AG08396 (cell line): Measurements from ENCODE around the gene MAPKAPK2.
A peak's percentile ranks its signal among the peaks of the same experiment; 100 is the strongest.

ENCODE experiments used
- DNase-seq: peaks from one replicate; pipeline ENCODE4 v3.0.0; 2012; ENCODE audit warnings: low spot score, mixed read lengths

Gene MAPKAPK2

DNA sequence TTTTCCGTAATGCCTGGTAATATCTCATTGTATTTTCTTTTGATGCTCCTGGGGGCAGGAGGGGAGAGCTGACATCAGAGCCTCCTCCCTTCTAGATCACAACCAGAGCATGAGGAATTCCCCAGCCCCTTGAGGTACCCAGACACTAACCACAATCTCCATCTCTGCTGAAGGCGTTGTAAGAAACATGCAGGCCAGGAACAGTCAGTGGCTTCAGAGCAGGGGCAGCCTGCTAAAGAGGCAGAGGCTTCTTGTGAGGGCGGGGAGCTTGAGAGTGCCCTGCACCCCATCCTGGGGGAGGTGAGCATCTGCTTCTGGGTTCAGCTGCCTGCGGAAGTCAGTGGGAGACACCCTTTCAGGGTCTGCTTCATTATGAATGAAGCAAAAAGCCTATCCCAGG is 19.0 kb downstream of the MAPKAPK2 start:
- DNase-seq: no peak

- DNase-seq: no peak
These were observed 19.5 kb downstream of the MAPKAPK2 start for GRCh38 chr1:206704226-206704625.

DNA sequence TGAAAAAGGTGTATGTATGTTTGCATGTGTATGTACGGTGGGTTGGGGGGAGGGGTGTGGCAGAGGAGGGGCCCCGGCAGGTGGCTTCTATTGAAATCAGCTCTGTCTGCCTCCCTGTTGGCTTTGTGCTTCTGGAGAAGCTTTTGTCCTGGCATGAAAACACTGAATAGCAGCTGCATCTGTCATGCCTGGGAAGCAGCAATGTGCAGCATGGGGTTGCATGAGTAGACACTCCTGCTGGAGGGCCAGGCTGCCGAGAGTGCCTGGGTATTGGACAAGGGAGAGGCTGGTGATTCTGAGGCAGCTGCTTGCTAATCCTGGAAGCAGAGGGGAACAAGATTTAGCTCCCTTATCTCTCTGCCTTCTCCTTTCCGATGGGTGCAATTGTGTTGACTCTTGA is 20.5 kb downstream of the MAPKAPK2 start:
- DNase-seq: peak; percentile 86

- no peak for DNase-seq
These were observed 21.1 kb downstream of the MAPKAPK2 start for GRCh38 chr1:206705726-206706297.

GRCh38 chr1:206706298-206706791 is 21.6 kb downstream of the MAPKAPK2 start:
- peak; percentile 71 for DNase-seq

DNA sequence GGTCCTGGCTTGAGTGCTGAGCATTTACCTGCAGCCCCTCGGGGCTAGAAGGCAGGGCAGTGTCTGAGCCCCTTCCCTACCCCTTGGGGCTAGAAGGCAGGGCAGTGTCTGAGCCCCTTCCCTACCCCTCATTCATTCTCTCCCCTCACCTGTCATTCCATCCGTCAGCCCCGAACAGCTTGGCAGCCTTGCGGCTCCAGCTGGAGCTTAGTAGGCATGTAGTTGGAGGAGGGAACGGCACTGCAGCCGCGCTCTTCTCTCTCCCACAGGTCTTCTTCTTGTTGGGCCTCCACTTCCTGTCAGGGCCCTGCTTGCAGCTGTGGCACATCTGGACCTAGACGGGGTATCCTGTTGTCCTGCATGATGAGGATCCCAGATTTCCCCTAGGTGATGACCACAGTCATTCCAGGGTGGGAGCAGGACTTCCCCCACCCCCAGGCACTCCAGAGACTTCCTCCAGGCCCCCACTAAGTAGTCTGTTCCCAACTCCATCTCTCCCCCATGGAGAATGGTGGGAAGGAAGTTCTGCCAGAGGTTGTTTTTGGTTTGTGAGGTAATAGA is 22.2 kb downstream of the MAPKAPK2 start:
- DNase-seq: no peak

DNA sequence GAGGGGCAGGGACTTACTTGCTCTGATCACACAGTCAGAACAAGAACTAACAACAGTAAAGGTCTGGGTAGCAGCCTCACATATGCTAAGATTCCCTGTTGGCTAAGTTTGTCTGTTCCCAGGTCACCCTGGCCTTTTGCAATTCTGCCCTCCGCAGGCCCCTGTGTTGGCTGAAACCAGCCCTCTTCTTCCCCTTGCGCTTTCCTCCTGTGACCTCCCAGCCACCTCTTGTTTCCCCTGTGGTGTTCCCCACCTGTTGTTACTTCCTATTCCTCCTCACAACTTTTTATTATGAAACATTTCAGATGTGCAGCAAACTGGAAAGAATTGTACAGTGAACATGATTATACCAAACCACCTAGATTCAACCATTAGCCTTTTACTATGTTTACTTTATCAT is 23.4 kb downstream of the MAPKAPK2 start:
- DNase-seq: no peak

- no peak for DNase-seq
These were observed 24.2 kb downstream of the MAPKAPK2 start for GRCh38 chr1:206708882-206709281.

- no peak for DNase-seq
These were observed 24.6 kb downstream of the MAPKAPK2 start for GRCh38 chr1:206709322-206709721.

DNA sequence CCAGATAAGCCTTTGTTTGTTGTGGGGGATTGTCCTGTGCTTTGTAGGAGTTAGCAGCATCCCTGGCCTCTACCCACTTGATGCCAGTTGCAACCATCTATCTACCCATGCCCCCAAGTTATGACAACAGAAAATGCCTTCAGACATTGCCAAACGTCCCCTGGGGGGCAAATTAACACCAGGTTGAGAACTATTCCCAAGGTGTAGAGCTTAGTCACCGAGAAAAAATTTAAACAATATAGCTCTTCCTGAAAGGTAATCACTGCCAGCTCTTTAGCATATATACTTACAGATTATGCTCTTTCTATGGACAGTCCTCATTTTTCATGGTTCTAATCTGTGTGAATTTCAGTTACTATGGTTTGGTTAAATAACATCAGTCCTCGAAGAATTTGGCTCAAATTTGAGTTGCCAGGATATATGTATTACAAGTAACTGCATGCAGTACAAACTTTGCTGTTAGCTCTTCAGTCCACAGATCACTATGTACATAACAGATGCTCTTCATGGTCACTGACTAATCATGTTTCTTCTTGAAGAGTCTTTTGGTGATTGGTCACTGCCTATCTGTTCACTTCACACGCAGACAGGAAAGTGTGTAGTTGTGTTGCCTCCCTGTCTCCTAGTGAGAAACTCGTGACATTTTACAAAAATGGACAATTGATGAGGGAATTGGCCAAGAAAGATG is 25.2 kb downstream of the MAPKAPK2 start:
- no peak for DNase-seq

GRCh38 chr1:206710460-206710823 is 25.7 kb downstream of the MAPKAPK2 start:
- DNase-seq: no peak

DNA sequence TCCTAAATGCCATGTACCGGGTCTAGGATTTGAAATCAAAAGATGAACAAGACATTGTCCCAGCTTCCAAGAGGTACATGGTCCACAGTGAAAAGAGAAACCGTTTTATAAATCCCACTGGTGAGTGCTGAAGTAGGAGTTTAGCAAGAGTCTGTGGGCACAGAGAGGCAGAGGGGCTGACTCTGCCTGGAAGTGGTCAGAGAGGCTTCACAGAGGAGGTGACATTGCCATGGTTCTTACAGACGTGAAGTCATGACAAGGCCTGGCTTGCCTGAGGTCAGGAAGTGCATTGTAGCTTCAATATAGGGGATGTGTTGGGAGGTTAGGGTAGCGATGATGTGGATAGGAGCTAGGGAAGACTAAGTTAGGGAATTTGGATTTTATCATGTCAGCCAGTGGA is 28.4 kb downstream of the MAPKAPK2 start:
- no peak for DNase-seq

- DNase-seq: no peak
These were observed 29.2 kb downstream of the MAPKAPK2 start for GRCh38 chr1:206713910-206714312.

DNA sequence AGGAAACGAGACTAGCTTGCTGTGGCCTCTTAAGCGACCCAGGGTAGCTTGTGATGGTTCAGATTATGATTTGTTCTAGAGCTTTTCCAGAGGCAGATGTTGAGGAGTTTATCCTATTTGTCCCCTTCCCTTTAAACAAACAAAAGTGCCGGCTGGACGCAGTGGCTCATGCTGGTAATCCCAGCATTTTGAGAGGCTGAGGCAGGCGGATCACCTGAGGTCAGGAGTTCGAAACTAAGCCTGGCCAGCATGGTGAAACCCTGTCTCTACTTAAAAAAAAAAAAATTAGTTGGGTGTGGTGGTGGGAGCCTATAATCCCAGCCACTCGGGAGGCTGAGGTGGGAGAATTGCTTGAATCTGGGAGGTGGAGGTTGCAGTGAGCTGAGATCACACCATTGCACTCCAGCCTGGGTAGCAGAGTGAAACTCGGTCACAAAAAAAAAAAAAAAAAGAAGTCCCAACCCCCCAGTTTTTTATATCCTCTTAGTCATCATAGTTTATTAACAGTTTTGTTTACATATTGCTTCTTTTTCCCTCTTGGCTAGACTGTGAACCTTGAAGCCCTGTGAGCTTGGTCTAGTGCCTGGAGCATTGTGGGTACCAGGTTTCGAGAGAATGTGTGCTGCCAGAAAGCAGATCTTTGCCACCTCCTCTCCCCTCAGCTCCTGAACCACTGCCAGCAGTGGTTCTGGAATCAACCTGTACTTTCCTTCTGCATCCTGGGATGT is 29.8 kb downstream of the MAPKAPK2 start:
- DNase-seq: peak; percentile 56

GRCh38 chr1:206715120-206715519 is 30.4 kb downstream of the MAPKAPK2 start:
- no peak for DNase-seq

GRCh38 chr1:206715552-206716158 is 30.9 kb downstream of the MAPKAPK2 start:
- DNase-seq: no peak

- no peak for DNase-seq
These were observed 31.6 kb downstream of the MAPKAPK2 start for GRCh38 chr1:206716159-206716869.

GRCh38 chr1:206716870-206717673 is 32.4 kb downstream of the MAPKAPK2 start:
- DNase-seq: no peak

DNA sequence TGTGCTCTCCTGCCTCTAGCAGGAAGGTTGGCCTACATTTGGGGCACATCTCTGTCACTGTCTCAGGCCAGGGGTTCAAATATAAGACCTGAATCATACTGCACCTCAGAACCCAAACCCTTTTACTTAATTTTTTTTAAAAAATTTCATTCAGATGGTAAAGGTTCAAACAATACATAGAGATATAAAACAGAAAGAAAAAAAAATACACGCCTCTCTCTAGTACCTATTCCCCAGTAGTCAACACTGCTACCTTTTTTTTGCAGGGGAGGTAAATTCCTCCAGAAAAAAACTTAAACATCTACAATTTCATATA is 32.9 kb downstream of the MAPKAPK2 start:
- no peak for DNase-seq

DNA sequence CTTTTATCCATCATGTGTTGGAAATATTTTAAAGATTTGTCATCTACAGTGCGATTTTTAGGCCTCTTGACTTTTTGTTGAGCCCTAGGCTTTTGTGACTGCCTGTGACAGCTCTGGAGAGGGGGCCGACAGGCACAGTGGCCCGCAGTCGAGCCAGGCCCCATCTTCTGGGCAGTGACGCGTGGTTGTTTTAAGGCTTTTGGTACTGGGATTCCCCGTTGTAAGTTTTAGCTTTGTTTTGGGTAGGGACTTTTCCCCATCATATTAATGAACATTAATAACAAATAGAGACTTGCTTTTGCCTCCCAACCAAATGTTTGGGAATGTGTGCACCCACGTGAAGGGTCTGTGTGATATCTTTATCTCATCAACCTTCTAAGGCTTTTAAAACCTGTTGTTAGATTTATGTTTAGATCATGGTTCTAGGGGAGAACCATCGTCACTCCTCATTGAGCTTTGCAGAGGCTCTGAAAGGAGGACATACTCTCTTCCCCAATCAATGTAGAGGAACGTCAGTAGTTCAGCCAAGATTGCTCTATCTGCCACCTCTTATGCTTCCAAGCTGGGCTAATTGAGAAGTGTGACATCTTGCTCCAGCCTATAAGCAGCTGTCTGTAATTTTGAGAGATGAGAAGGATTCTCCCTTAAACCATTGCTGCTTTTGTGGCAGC is 34.6 kb downstream of the MAPKAPK2 start:
- DNase-seq: no peak

DNA sequence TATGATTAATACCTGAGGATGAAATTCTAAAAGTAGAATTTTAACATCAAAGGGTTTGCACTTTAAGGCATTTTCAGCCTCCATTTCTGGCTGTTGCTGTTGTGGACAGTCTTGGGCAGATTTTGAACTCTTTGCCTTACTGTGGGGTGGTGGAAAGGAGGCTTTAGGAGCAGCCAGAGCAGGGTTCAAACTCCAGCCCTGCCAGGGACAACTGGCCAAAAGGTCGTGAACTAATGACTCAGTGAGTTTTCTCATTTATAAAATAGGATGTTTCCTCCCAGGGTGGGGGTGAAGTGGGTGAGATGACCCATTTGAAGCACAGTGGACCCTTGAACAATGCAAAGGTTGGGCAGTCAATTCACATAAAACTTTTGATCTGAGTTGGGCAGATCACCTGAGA is 36.7 kb downstream of the MAPKAPK2 start:
- DNase-seq: no peak
